ENCODE data around the gene MTMR4. TPM values are rescaled to one million over a fixed set of nuclear protein-coding genes. Genes with fewer than 3 reads are reported as not detected.
"Not testable (repeated sequence)": the region's sequence is repeated elsewhere in the genome, so short reads cannot be mapped to it uniquely, and the experiment has no call there.

The MTMR4 gene
- total RNA-seq, 2 donors from 2014 or later, result 21.3 to 39.6 TPM

- no peak for DNase-seq
- H3K4me3 ChIP-seq, result no peak overlapping the region
- no peaks in the 10 kb centered on the region for H3K9me3 ChIP-seq
- WGBS, 2 donors, result 42 to 65% methylated on average over 3 of the region's 3 CpGs
- ATAC-seq, result no peak
- intact Hi-C loops (cut with DNase I), result no loop called here
- peaks cover 0 to 2% of the 10 kb centered on the region in 2 donors for H3K36me3 ChIP-seq (replicated peaks in 1 of 2; ENCODE audit: insufficient read depth in 1 of 2, low read depth in 2 of 2)
- H3K27ac ChIP-seq, result no peak overlapping the region
- no peak for TF ChIP-seq CTCF (IDR thresholded peaks at IDR 0.05)
- no peak for TF ChIP-seq POLR2A (IDR thresholded peaks at IDR 0.05)
- no peaks in the 10 kb centered on the region for H3K4me1 ChIP-seq
- no peaks in the 10 kb centered on the region for H3K27me3 ChIP-seq
Observed at GRCh38 chr17:58484600-58484999, 29.8 kb downstream of the MTMR4 start.

DNA sequence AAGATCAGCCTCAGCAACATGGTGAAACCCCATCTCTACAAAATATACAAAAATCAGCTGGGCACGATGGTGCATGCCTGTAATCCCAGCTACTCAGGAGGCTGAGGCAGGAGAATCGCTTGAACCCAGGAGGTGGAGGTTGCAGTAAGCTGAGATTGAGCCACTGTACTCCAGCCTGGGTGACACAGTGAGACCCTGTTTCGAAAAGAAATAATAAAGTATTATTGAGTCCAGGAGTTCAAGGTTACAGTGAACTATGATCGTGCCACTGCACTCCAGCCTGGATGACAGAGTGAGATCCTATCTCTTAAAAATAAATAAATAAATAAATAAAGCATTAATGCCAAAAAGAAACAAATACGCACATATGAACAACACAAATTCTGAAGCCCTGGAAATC, 32.6 kb downstream of the MTMR4 start:
- ATAC-seq; H3K27ac ChIP-seq; H3K27me3 ChIP-seq; H3K4me3 ChIP-seq; H3K9me3 ChIP-seq; H3K36me3 ChIP-seq (replicated peaks in 1 of 2; ENCODE audit: insufficient read depth in 1 of 2, low read depth in 2 of 2); H3K4me1 ChIP-seq; intact Hi-C loops (cut with DNase I); DNase-seq: not testable (repeated sequence)
- 82 to 91% methylated on average over 5 of the region's 5 CpGs for WGBS, 2 donors

DNA sequence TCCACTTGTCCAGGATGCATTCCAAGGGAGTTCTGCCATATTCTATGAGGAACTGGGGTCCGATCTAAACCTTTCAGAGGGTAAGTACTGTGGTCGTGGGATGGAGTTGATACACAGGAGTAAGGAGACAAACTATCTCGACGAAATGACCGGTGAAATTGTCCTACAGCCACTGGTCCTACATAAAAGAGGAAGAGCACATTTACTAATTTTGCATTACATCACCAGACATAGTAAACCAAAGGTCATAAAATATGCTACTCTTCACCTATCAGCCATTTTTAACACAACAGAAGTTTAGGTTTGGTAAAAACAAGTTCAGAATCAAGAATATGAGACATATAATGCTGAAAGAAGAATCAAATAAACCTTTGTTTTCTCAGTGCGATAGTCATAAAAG, 34.3 kb downstream of the MTMR4 start:
- Histone ChIP-seq H3K27me3 (no peaks in the 10 kb centered on the region), H3K9me3 (no peaks in the 10 kb centered on the region), H3K4me1 (no peaks in the 10 kb centered on the region), H3K36me3 (replicated peaks in 1 of 2; ENCODE audit: insufficient read depth in 1 of 2, low read depth in 2 of 2) (no peaks in the 10 kb centered on the region), H3K4me3 (no peak overlapping the region), H3K27ac (no peak overlapping the region)
- no peak for TF ChIP-seq POLR2A (IDR thresholded peaks at IDR 0.05)
- no peak for TF ChIP-seq CTCF (IDR thresholded peaks at IDR 0.05)
- ATAC-seq (no peak), DNase-seq (no peak)
- 75 to 79% methylated on average over 6 of the region's 6 CpGs for WGBS, 2 donors
- intact Hi-C loops (cut with DNase I), result no loop called here

- DNase-seq (no peak), ATAC-seq (no peak)
- Histone ChIP-seq H3K27me3 (no peaks in the 10 kb centered on the region), H3K4me1 (no peaks in the 10 kb centered on the region), H3K36me3 (replicated peaks in 1 of 2; ENCODE audit: insufficient read depth in 1 of 2, low read depth in 2 of 2) (no peaks in the 10 kb centered on the region), H3K4me3 (no peak overlapping the region), H3K9me3 (no peaks in the 10 kb centered on the region), H3K27ac (no peak overlapping the region)
- 76 to 78% methylated on average over 17 to 18 of the region's 18 CpGs for WGBS, 2 donors
- intact Hi-C loops (cut with DNase I), result no loop called here
- TF ChIP-seq CTCF (IDR thresholded peaks at IDR 0.05), result no peak
- no peak for TF ChIP-seq POLR2A (IDR thresholded peaks at IDR 0.05)
Observed at GRCh38 chr17:58476812-58477211, 37.6 kb downstream of the MTMR4 start.

DNA sequence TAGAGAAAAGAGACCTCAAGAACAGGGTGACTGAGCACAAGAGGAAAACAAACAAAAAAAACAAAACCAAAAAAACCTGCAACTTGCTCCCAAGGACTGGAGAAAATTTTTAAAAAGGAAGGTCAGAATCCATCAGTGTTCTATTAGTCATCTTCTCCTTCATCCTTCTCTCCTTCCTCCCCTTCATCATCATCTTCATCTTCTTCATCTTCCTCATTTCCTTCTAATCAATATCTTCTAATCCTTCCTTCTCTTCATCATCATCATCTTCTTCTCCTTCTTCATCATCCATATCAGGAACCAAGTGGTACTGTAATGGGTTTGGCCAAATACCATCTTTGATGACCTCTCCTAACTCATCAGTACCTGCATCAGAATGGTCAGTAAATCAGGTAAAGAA, 38.5 kb downstream of the MTMR4 start:
- H3K36me3 ChIP-seq (replicated peaks in 1 of 2; ENCODE audit: insufficient read depth in 1 of 2, low read depth in 2 of 2), result no peaks in the 10 kb centered on the region
- H3K27me3 ChIP-seq, result no peaks in the 10 kb centered on the region
- H3K9me3 ChIP-seq, result no peaks in the 10 kb centered on the region
- ATAC-seq (no peak), DNase-seq (no peak)
- H3K27ac ChIP-seq, result no peak overlapping the region
- intact Hi-C loops (cut with DNase I), result no loop called here
- H3K4me3 ChIP-seq, result no peak overlapping the region
- no peak for TF ChIP-seq POLR2A (IDR thresholded peaks at IDR 0.05)
- no peak for TF ChIP-seq CTCF (IDR thresholded peaks at IDR 0.05)
- H3K4me1 ChIP-seq, result no peaks in the 10 kb centered on the region

Data from body of pancreas (tissue), 4 donors.